Measurements from ENCODE around the gene POLE4. TPM values are rescaled to one million over a fixed set of nuclear protein-coding genes. Genes with fewer than 3 reads are reported as not detected.

The POLE4 gene
- total and polyA plus RNA-seq, 4 donors = 6.5 to 115 (median 23.9) TPM

DNA sequence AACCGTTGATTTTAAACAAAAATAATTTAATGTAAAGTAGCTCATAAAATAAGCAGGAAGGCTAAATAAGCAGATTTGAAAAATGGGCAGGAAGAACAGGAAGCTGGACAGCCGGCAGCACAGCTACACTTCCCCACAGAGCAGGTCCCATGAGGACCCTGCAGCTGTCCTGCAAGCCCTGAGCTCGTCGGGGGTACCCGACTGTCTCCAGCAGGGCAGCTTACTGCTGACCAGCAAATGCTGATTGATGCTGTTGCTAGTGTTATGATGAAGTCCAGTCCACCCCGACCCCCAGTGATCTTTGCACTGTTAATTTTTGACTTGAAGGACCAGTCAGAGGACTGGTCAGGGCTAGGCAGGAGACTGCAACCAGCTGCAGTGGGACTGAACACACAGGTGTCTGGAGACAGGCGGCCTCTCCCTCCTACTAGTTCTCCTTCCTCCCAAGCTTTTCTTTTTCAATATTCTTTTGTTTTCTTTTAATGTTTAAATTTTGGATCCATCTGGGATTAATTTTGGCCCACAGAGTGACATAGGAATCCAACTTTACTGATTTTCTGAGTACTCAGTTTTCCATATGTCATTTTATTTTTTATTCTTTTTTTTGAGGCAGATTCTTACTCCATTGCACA lies 27.7 kb downstream of the POLE4 start:
- Histone ChIP-seq H3K9me3 (ENCODE audit: control insufficient read depth in 4 of 4, low read length in 3 of 4) (no peaks in the 10 kb centered on the region), H3K4me1 (ENCODE audit: control insufficient read depth in 4 of 4, insufficient read depth in 4 of 4, low read length in 3 of 4) (no peaks in the 10 kb centered on the region), H3K27me3 (ENCODE audit: control insufficient read depth in 4 of 4, insufficient read depth in 4 of 4, low read length in 3 of 4) (no peaks in the 10 kb centered on the region), H3K9ac (ENCODE audit: low read depth in 1 of 2, low read length in 2 of 2) (no peak overlapping the region), H3K27ac (ENCODE audit: low read depth in 1 of 2, low read length in 2 of 2) (no peak overlapping the region), H3K36me3 (ENCODE audit: control insufficient read depth in 4 of 4, insufficient read depth in 3 of 4, low read depth in 1 of 4, low read length in 3 of 4) (no peaks in the 10 kb centered on the region), H3K4me3 (ENCODE audit: low read depth in 1 of 3, low read length in 3 of 3) (no peak overlapping the region)
- no peak for DNase-seq (ENCODE audit: low spot score)
- no peak for TF ChIP-seq REST (IDR thresholded peaks at IDR 0.05)
- TF ChIP-seq, protein P1, sequence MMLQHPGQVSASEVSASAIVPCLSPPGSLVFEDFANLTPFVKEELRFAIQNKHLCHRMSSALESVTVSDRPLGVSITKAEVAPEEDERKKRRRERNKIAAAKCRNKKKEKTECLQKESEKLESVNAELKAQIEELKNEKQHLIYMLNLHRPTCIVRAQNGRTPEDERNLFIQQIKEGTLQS (IDR thresholded peaks at IDR 0.05) = no peak
- TF ChIP-seq HNF4G (IDR thresholded peaks at IDR 0.05) = no peak
- WGBS = 75% methylated on average over 7 of the region's 7 CpGs

DNA sequence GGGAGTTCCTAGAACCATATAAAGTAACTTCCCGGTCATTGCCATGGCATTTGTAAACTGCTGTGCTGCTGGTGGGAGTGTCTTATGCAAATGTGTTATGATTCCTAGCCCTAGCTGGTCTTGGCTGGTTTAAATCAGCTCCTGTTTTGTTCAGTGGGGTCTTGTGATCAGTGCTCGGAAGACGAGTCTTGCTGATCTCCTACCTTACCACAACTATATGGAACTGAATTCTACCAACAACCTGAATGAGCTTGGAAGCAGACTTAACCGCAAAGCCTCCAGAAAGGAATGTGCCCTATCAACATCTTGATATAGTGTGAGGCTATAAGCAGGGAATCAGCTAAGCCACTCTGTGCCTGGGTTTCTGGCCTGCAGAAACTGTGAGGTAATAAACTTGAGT lies 33.5 kb downstream of the POLE4 start:
- TF ChIP-seq SP1 (IDR thresholded peaks at IDR 0.05) = no peak
- TF ChIP-seq EGR1 (IDR thresholded peaks at IDR 0.05; ENCODE audit: low read depth in 2 of 2) = no peak
- no peak for TF ChIP-seq HNF4G (IDR thresholded peaks at IDR 0.05)
- no peak for TF ChIP-seq FOXA1 (IDR thresholded peaks at IDR 0.05)
- no peak for TF ChIP-seq RXRA (IDR thresholded peaks at IDR 0.05)
- no peak for TF ChIP-seq HNF4A (conservative IDR thresholded peaks at IDR 0.05)
- TF ChIP-seq REST (IDR thresholded peaks at IDR 0.05) = no peak
- no peak for TF ChIP-seq FOXA2 (IDR thresholded peaks at IDR 0.05)
- no peak for TF ChIP-seq JUND (IDR thresholded peaks at IDR 0.05)
- no peak for TF ChIP-seq RAD21 (IDR thresholded peaks at IDR 0.05)
- TF ChIP-seq, protein P2, sequence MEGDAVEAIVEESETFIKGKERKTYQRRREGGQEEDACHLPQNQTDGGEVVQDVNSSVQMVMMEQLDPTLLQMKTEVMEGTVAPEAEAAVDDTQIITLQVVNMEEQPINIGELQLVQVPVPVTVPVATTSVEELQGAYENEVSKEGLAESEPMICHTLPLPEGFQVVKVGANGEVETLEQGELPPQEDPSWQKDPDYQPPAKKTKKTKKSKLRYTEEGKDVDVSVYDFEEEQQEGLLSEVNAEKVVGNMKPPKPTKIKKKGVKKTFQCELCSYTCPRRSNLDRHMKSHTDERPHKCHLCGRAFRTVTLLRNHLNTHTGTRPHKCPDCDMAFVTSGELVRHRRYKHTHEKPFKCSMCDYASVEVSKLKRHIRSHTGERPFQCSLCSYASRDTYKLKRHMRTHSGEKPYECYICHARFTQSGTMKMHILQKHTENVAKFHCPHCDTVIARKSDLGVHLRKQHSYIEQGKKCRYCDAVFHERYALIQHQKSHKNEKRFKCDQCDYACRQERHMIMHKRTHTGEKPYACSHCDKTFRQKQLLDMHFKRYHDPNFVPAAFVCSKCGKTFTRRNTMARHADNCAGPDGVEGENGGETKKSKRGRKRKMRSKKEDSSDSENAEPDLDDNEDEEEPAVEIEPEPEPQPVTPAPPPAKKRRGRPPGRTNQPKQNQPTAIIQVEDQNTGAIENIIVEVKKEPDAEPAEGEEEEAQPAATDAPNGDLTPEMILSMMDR (IDR thresholded peaks at IDR 0.05; ENCODE audit: low read depth, low read length, missing input control) = no peak
- TF ChIP-seq NR2F2 (IDR thresholded peaks at IDR 0.05) = no peak
- TF ChIP-seq MAX (IDR thresholded peaks at IDR 0.05) = no peak
- TF ChIP-seq, protein P1 (IDR thresholded peaks at IDR 0.05) = no peak
- no peak for TF ChIP-seq ZBTB33 (IDR thresholded peaks at IDR 0.05)
- DNase-seq (ENCODE audit: low spot score) = no peak
- no peak overlapping the region for H3K4me3 ChIP-seq (ENCODE audit: low read depth in 1 of 3, low read length in 3 of 3)
- H3K27ac ChIP-seq (ENCODE audit: low read depth in 1 of 2, low read length in 2 of 2) = no peak overlapping the region
- no peaks in the 10 kb centered on the region for H3K4me1 ChIP-seq (ENCODE audit: control insufficient read depth in 4 of 4, insufficient read depth in 4 of 4, low read length in 3 of 4)
- 82% methylated on average over 4 of the region's 4 CpGs for WGBS
- no peaks in the 10 kb centered on the region for H3K36me3 ChIP-seq (ENCODE audit: control insufficient read depth in 4 of 4, insufficient read depth in 3 of 4, low read depth in 1 of 4, low read length in 3 of 4)
- no peaks in the 10 kb centered on the region for H3K27me3 ChIP-seq (ENCODE audit: control insufficient read depth in 4 of 4, insufficient read depth in 4 of 4, low read length in 3 of 4)
- H3K9ac ChIP-seq (ENCODE audit: low read depth in 1 of 2, low read length in 2 of 2) = no peak overlapping the region
- no peaks in the 10 kb centered on the region for H3K9me3 ChIP-seq (ENCODE audit: control insufficient read depth in 4 of 4, low read length in 3 of 4)

Data from liver (tissue), 9 donors.